ENCODE data around the gene PCBP3. TPM values are rescaled to one million over a fixed set of nuclear protein-coding genes. Genes with fewer than 3 reads are reported as not detected.

The PCBP3 gene
- total RNA-seq, 1 donor from 2014 or later = 7.6 TPM

GRCh38 chr21:45615145-45615711 is 28.3 kb upstream of the PCBP3 start:
- H3K4me1 Mint-ChIP-seq (ENCODE audit: unreplicated experiment) = peaks cover 14% of the 10 kb centered on the region
- H3K9me3 Mint-ChIP-seq (ENCODE audit: unreplicated experiment) = no peaks in the 10 kb centered on the region
- DNase-seq (ENCODE audit: extremely low spot score, unreplicated experiment) = no peak
- no peak overlapping the region for H3K4me3 Mint-ChIP-seq (ENCODE audit: unreplicated experiment)
- H3K27ac Mint-ChIP-seq (ENCODE audit: unreplicated experiment) = no peak overlapping the region
- no peaks in the 10 kb centered on the region for H3K36me3 Mint-ChIP-seq (ENCODE audit: unreplicated experiment)
- H3K27me3 Mint-ChIP-seq (ENCODE audit: unreplicated experiment) = peaks cover 34% of the 10 kb centered on the region
- TF ChIP-seq, protein P1, sequence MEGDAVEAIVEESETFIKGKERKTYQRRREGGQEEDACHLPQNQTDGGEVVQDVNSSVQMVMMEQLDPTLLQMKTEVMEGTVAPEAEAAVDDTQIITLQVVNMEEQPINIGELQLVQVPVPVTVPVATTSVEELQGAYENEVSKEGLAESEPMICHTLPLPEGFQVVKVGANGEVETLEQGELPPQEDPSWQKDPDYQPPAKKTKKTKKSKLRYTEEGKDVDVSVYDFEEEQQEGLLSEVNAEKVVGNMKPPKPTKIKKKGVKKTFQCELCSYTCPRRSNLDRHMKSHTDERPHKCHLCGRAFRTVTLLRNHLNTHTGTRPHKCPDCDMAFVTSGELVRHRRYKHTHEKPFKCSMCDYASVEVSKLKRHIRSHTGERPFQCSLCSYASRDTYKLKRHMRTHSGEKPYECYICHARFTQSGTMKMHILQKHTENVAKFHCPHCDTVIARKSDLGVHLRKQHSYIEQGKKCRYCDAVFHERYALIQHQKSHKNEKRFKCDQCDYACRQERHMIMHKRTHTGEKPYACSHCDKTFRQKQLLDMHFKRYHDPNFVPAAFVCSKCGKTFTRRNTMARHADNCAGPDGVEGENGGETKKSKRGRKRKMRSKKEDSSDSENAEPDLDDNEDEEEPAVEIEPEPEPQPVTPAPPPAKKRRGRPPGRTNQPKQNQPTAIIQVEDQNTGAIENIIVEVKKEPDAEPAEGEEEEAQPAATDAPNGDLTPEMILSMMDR (IDR thresholded peaks at IDR 0.05) = no peak

- DNase-seq (ENCODE audit: extremely low spot score, unreplicated experiment) = no peak
- Mint-ChIP-seq H3K4me3 (ENCODE audit: unreplicated experiment) (no peak overlapping the region), H3K9me3 (ENCODE audit: unreplicated experiment) (no peaks in the 10 kb centered on the region), H3K4me1 (ENCODE audit: unreplicated experiment) (peaks cover 11% of the 10 kb centered on the region), H3K27me3 (ENCODE audit: unreplicated experiment) (peaks cover 44% of the 10 kb centered on the region), H3K27ac (ENCODE audit: unreplicated experiment) (no peak overlapping the region), H3K36me3 (ENCODE audit: unreplicated experiment) (no peaks in the 10 kb centered on the region)
- TF ChIP-seq, protein P1 (IDR thresholded peaks at IDR 0.05) = no peak
Measured at GRCh38 chr21:45617021-45617921, 26.3 kb upstream of the PCBP3 start.

GRCh38 chr21:45618287-45618686 is 25.2 kb upstream of the PCBP3 start:
- Mint-ChIP-seq H3K4me3 (ENCODE audit: unreplicated experiment) (no peak overlapping the region), H3K4me1 (ENCODE audit: unreplicated experiment) (peaks cover 7% of the 10 kb centered on the region), H3K27ac (ENCODE audit: unreplicated experiment) (no peak overlapping the region), H3K36me3 (ENCODE audit: unreplicated experiment) (no peaks in the 10 kb centered on the region), H3K27me3 (ENCODE audit: unreplicated experiment) (peaks cover 47% of the 10 kb centered on the region), H3K9me3 (ENCODE audit: unreplicated experiment) (no peaks in the 10 kb centered on the region)
- TF ChIP-seq, protein P1 (IDR thresholded peaks at IDR 0.05) = no peak
- no peak for DNase-seq (ENCODE audit: extremely low spot score, unreplicated experiment)

GRCh38 chr21:45618846-45619485 is 24.6 kb upstream of the PCBP3 start:
- DNase-seq (ENCODE audit: extremely low spot score, unreplicated experiment) = no peak

More at GRCh38 chr21:45618846-45619485, 24.6 kb upstream of the PCBP3 start:
- TF ChIP-seq, protein P1 (IDR thresholded peaks at IDR 0.05) = no peak
- Mint-ChIP-seq H3K4me1 (ENCODE audit: unreplicated experiment) (peaks cover 2% of the 10 kb centered on the region), H3K4me3 (ENCODE audit: unreplicated experiment) (no peak overlapping the region), H3K9me3 (ENCODE audit: unreplicated experiment) (no peaks in the 10 kb centered on the region), H3K27me3 (ENCODE audit: unreplicated experiment) (peaks cover 46% of the 10 kb centered on the region), H3K27ac (ENCODE audit: unreplicated experiment) (no peak overlapping the region), H3K36me3 (ENCODE audit: unreplicated experiment) (no peaks in the 10 kb centered on the region)
